Measurements from ENCODE around the gene MYH9.
"Not testable (repeated sequence)": the region's sequence is repeated elsewhere in the genome, so short reads cannot be mapped to it uniquely, and the experiment has no call there.

Gene MYH9

GRCh38 chr22:36289948-36290371 lies 97.8 kb downstream of the MYH9 start:
- ATAC-seq, result peak; percentile 59
- Mint-ChIP-seq H3K27ac (peak overlapping the region; percentile 91), H3K4me1 (peaks cover 64% of the 10 kb centered on the region), H3K4me3 (peak overlapping the region; percentile 9), H3K36me3 (peaks cover 100% of the 10 kb centered on the region)
- DNase-seq (ENCODE audit: low spot score in 2 of 2); H3K9me3 Mint-ChIP-seq: not testable (repeated sequence)

- Mint-ChIP-seq H3K4me1 (peaks cover 58% of the 10 kb centered on the region), H3K36me3 (peaks cover 100% of the 10 kb centered on the region), H3K27ac (peak overlapping the region; percentile 91), H3K4me3 (peak overlapping the region; percentile 9), H3K9me3 (no peaks in the 10 kb centered on the region)
- no peak for DNase-seq (ENCODE audit: low spot score in 2 of 2)
- no peak for ATAC-seq
These were observed 98.3 kb downstream of the MYH9 start for GRCh38 chr22:36289406-36289870.

- peak overlapping the region; percentile 91 for H3K27ac Mint-ChIP-seq
- no peak for ATAC-seq
- H3K36me3 Mint-ChIP-seq, result peaks cover 100% of the 10 kb centered on the region
- peaks cover 53% of the 10 kb centered on the region for H3K4me1 Mint-ChIP-seq
- no peaks in the 10 kb centered on the region for H3K9me3 Mint-ChIP-seq
- DNase-seq (ENCODE audit: low spot score in 2 of 2), result no peak
- no peak overlapping the region for H3K4me3 Mint-ChIP-seq
These were observed 99.0 kb downstream of the MYH9 start for GRCh38 chr22:36288571-36289405.

GRCh38 chr22:36287881-36288515 lies 99.8 kb downstream of the MYH9 start:
- Mint-ChIP-seq H3K4me1 (peaks cover 48% of the 10 kb centered on the region), H3K4me3 (no peak overlapping the region), H3K9me3 (no peaks in the 10 kb centered on the region), H3K36me3 (peaks cover 100% of the 10 kb centered on the region), H3K27ac (peak overlapping the region; percentile 91)
- DNase-seq (ENCODE audit: low spot score in 2 of 2) (no peak), ATAC-seq (no peak)

GRCh38 chr22:36286096-36286957 lies 101.4 kb downstream of the MYH9 start:
- peak; percentile 65 to 84 for DNase-seq (ENCODE audit: low spot score in 2 of 2)
- peak overlapping the region; percentile 91 for H3K27ac Mint-ChIP-seq
- H3K4me3 Mint-ChIP-seq, result peak overlapping the region; percentile 10
- H3K4me1 Mint-ChIP-seq, result peaks cover 33% of the 10 kb centered on the region
- peaks cover 100% of the 10 kb centered on the region for H3K36me3 Mint-ChIP-seq
- H3K9me3 Mint-ChIP-seq, result no peaks in the 10 kb centered on the region
- peak; percentile 70 for ATAC-seq

GRCh38 chr22:36285545-36285944 lies 102.2 kb downstream of the MYH9 start:
- no peaks in the 10 kb centered on the region for H3K9me3 Mint-ChIP-seq
- no peak overlapping the region for H3K4me3 Mint-ChIP-seq
- H3K27ac Mint-ChIP-seq, result peak overlapping the region; percentile 33
- ATAC-seq (no peak), DNase-seq (ENCODE audit: low spot score in 2 of 2) (no peak)
- peaks cover 33% of the 10 kb centered on the region for H3K4me1 Mint-ChIP-seq
- H3K36me3 Mint-ChIP-seq, result peaks cover 100% of the 10 kb centered on the region

GRCh38 chr22:36285017-36285416 lies 102.8 kb downstream of the MYH9 start:
- ATAC-seq, result no peak

GRCh38 chr22:36284171-36284571 lies 103.6 kb downstream of the MYH9 start:
- Mint-ChIP-seq H3K36me3 (peaks cover 100% of the 10 kb centered on the region), H3K4me3 (no peak overlapping the region), H3K4me1 (peaks cover 23% of the 10 kb centered on the region), H3K27ac (peak overlapping the region; percentile 33), H3K9me3 (no peaks in the 10 kb centered on the region)
- ATAC-seq (no peak), DNase-seq (ENCODE audit: low spot score in 2 of 2) (no peak)

More at GRCh38 chr22:36285017-36285416, 102.8 kb downstream of the MYH9 start:
- Mint-ChIP-seq H3K27ac (peak overlapping the region; percentile 33), H3K4me3 (no peak overlapping the region), H3K9me3 (no peaks in the 10 kb centered on the region), H3K4me1 (peaks cover 31% of the 10 kb centered on the region), H3K36me3 (peaks cover 100% of the 10 kb centered on the region)
- no peak for DNase-seq (ENCODE audit: low spot score in 2 of 2)

GRCh38 chr22:36282328-36282831 lies 105.4 kb downstream of the MYH9 start:
- DNase-seq (ENCODE audit: low spot score in 2 of 2), result no peak
- Mint-ChIP-seq H3K27ac (peak overlapping the region; percentile 20), H3K9me3 (no peaks in the 10 kb centered on the region), H3K4me3 (no peak overlapping the region), H3K36me3 (peaks cover 97% of the 10 kb centered on the region), H3K4me1 (peaks cover 24% of the 10 kb centered on the region)
- no peak for ATAC-seq

- no peak for DNase-seq (ENCODE audit: low spot score in 2 of 2)
- H3K27ac Mint-ChIP-seq, result peak overlapping the region; percentile 82
- H3K4me3 Mint-ChIP-seq, result no peak overlapping the region
- H3K4me1 Mint-ChIP-seq, result peaks cover 24% of the 10 kb centered on the region
- H3K36me3 Mint-ChIP-seq, result peaks cover 91% of the 10 kb centered on the region
- H3K9me3 Mint-ChIP-seq, result no peaks in the 10 kb centered on the region
- no peak for ATAC-seq
These were observed 105.9 kb downstream of the MYH9 start for GRCh38 chr22:36281781-36282327.

- Mint-ChIP-seq H3K9me3 (no peaks in the 10 kb centered on the region), H3K4me1 (peaks cover 18% of the 10 kb centered on the region), H3K36me3 (peaks cover 77% of the 10 kb centered on the region), H3K4me3 (no peak overlapping the region), H3K27ac (peak overlapping the region; percentile 6)
- DNase-seq (ENCODE audit: low spot score in 2 of 2) (no peak), ATAC-seq (no peak)
These were observed 107.4 kb downstream of the MYH9 start for GRCh38 chr22:36280379-36280778.

GRCh38 chr22:36279219-36279666 lies 108.5 kb downstream of the MYH9 start:
- H3K36me3 Mint-ChIP-seq, result peaks cover 65% of the 10 kb centered on the region
- H3K27ac Mint-ChIP-seq, result peak overlapping the region; percentile 6
- peaks cover 24% of the 10 kb centered on the region for H3K4me1 Mint-ChIP-seq
- no peak overlapping the region for H3K4me3 Mint-ChIP-seq
- ATAC-seq, result no peak
- no peak for DNase-seq (ENCODE audit: low spot score in 2 of 2)
- H3K9me3 Mint-ChIP-seq, result no peaks in the 10 kb centered on the region

- peak; percentile 37 to 72 for DNase-seq (ENCODE audit: low spot score in 2 of 2)
- no peak overlapping the region for H3K4me3 Mint-ChIP-seq
- peaks cover 55% of the 10 kb centered on the region for H3K36me3 Mint-ChIP-seq
- ATAC-seq, result peak; percentile 81
- no peaks in the 10 kb centered on the region for H3K9me3 Mint-ChIP-seq
- peaks cover 31% of the 10 kb centered on the region for H3K4me1 Mint-ChIP-seq
- H3K27ac Mint-ChIP-seq, result peak overlapping the region; percentile 62
These were observed 110.1 kb downstream of the MYH9 start for GRCh38 chr22:36277482-36278291.

- peaks cover 34% of the 10 kb centered on the region for H3K4me1 Mint-ChIP-seq
- H3K36me3 Mint-ChIP-seq, result peaks cover 23% of the 10 kb centered on the region
- H3K9me3 Mint-ChIP-seq, result no peaks in the 10 kb centered on the region
- peak overlapping the region; percentile 13 for H3K27ac Mint-ChIP-seq
- no peak for DNase-seq (ENCODE audit: low spot score in 2 of 2)
- no peak overlapping the region for H3K4me3 Mint-ChIP-seq
- no peak for ATAC-seq
These were observed 113.2 kb downstream of the MYH9 start for GRCh38 chr22:36274531-36274930.

Measured in stimulated activated effector memory CD8-positive, alpha-beta T cell treated with anti-CD3 and anti-CD28 coated beads, Interleukin-12 subunit alpha, Interleukin-12 subunit beta, amount 100 ng/mL, for 72 hours (primary cell).